ENCODE data around the gene ZBP1. TPM values are rescaled to one million over a fixed set of nuclear protein-coding genes. Genes with fewer than 3 reads are reported as not detected.

ZBP1 gene
- total RNA-seq, 1 experiment from 2014 or later: not detected

DNA sequence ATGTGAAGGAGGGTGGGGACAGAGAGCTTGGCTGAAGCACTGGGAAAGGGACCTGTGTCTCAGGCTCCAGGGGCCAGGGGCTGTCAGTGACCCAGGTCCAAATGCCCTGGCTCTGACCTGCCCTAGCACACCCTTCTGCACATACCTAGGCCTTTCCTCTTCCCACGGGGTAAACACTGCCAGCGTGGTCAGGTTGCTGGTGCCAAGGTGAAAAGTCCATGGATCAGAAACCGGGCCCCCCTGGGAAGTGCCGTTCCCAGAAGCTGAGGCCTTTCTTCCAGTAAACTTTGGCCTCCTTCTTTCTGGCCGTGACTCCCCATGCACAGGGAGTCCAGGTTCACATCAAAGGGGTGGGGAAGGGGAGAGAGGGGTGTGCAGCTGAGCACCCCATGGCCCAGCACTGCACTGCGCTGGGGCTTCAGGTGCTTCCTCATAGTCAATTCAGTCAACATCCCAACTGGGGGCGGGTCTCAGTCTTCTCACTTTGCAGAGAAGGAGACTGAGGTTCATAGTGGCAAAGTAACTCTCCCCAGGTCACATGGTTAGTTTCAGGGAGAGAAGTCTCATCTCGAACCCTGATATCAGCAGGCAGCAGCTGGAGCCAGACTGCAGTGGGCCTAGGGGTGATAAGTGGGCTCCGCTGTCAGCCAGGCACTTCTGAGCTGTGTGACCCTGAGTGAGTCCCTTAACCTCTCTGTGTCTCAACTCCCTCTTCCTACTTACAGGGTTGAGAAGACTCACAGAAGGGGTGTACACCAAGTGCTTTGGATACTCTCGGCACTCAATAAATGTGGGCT is 42.3 kb downstream of the ZBP1 start:
- BruUV-seq (replicated peaks): no TSS peak
- CTCF ChIA-PET: no interaction called here
- no peak for ATAC-seq

GRCh38 chr20:57576617-57577550 is 43.3 kb downstream of the ZBP1 start:
- H3K4me2 ChIP-seq (ENCODE audit: low read length): no peak overlapping the region
- intact Hi-C loops (cut with micrococcal nuclease): no loop called here
- TF ChIP-seq CTCF (conservative IDR thresholded peaks at IDR 0.05; ENCODE audit: low read depth, low read length) (no peak), EZH2 (IDR thresholded peaks at IDR 0.05; ENCODE audit: low read length, unreplicated experiment) (no peak), EZH2phosphoT487 (IDR thresholded peaks at IDR 0.05; ENCODE audit: borderline replicate concordance, low read length) (no peak)
- no TSS peak for BruUV-seq (replicated peaks)
- DNase-seq: no peak
- H3K27ac ChIP-seq (ENCODE audit: low read length): no peak overlapping the region
- no peaks in the 10 kb centered on the region for H3K4me1 ChIP-seq (ENCODE audit: insufficient read depth, low read length)
- H3F3A ChIP-seq (ENCODE audit: low read length, unreplicated experiment): no peaks in the 10 kb centered on the region
- no peaks in the 10 kb centered on the region for H3K36me3 ChIP-seq (ENCODE audit: low read depth, low read length)
- no peak for ATAC-seq
- no peak overlapping the region for H3K9ac ChIP-seq (ENCODE audit: low read length)
- ChIA-PET CTCF (no interaction called here), POLR2A (ENCODE audit: unreplicated experiment) (no interaction called here)
- no peaks in the 10 kb centered on the region for H3K9me3 ChIP-seq (ENCODE audit: low read length)
- no peaks in the 10 kb centered on the region for H3K9me2 ChIP-seq (replicated peaks; ENCODE audit: low read length)
- peaks cover 99% of the 10 kb centered on the region for H3K27me3 ChIP-seq (ENCODE audit: low read length)
- no peaks in the 10 kb centered on the region for H3K79me2 ChIP-seq (ENCODE audit: low read length)
- no peaks in the 10 kb centered on the region for H4K20me1 ChIP-seq (ENCODE audit: low read length)
- H3K4me3 ChIP-seq (ENCODE audit: low read length): no peak overlapping the region
- H2AFZ ChIP-seq (ENCODE audit: low read length): no peak overlapping the region

More for the DNA sequence above, 42.3 kb downstream of the ZBP1 start:
- Histone ChIP-seq H3K36me3 (ENCODE audit: low read depth, low read length) (no peaks in the 10 kb centered on the region), H3K4me1 (ENCODE audit: insufficient read depth, low read length) (peaks cover 8% of the 10 kb centered on the region), H3K4me2 (ENCODE audit: low read length) (no peak overlapping the region), H2AFZ (ENCODE audit: low read length) (no peak overlapping the region), H3F3A (ENCODE audit: low read length, unreplicated experiment) (no peaks in the 10 kb centered on the region), H3K27ac (ENCODE audit: low read length) (no peak overlapping the region), H3K27me3 (ENCODE audit: low read length) (peaks cover 90% of the 10 kb centered on the region), H4K20me1 (ENCODE audit: low read length) (no peaks in the 10 kb centered on the region), H3K79me2 (ENCODE audit: low read length) (no peaks in the 10 kb centered on the region), H3K4me3 (ENCODE audit: low read length) (no peak overlapping the region), H3K9me2 (replicated peaks; ENCODE audit: low read length) (no peaks in the 10 kb centered on the region), H3K9me3 (ENCODE audit: low read length) (no peaks in the 10 kb centered on the region), H3K9ac (ENCODE audit: low read length) (no peak overlapping the region)
- POLR2A ChIA-PET (ENCODE audit: unreplicated experiment): no interaction called here
- intact Hi-C loops (cut with micrococcal nuclease): no loop called here
- no peak for DNase-seq
- TF ChIP-seq EZH2phosphoT487 (IDR thresholded peaks at IDR 0.05; ENCODE audit: borderline replicate concordance, low read length) (no peak), EZH2 (IDR thresholded peaks at IDR 0.05; ENCODE audit: low read length, unreplicated experiment) (no peak), CTCF (conservative IDR thresholded peaks at IDR 0.05; ENCODE audit: low read depth, low read length) (no peak)
